Pancreas (tissue), 10 donors: ENCODE measurements around the gene LRRC26. TPM values are rescaled to one million over a fixed set of nuclear protein-coding genes. Genes with fewer than 3 reads are reported as not detected.

ENCODE experiments used
- ATAC-seq, 4 donors: fragments of 200-7000 bp; cut with Tn5 transposase; one replicate each; pipeline versions ENCODE4 v1.8.0 to v1.9.1; 2020; ENCODE audit warnings: mild to moderate bottlenecking in 4 of 4, moderate library complexity in 4 of 4
- DNase-seq, 6 donors: peaks; one replicate each; pipeline ENCODE4 v3.0.0-alpha.2; 2020
- FAIRE-seq: peaks from 2 replicates; lab custom pipeline; 2012; peaks lifted over from hg19 to GRCh38; lab: Jason Lieb, UNC
- H3K27ac ChIP-seq, 4 donors: fragments of 200-600 bp; sonication (generic); 1 replicate in 3 of 4; 2 replicates in 1 of 4; pipeline versions ENCODE4 v1.5.0 to v1.8.0; 2020
- H3K27me3 ChIP-seq, 4 donors: fragments of 200-600 bp; one replicate each; pipeline ENCODE4 v1.8.0; 2021
- H3K36me3 ChIP-seq, 3 donors: fragments of 200-600 bp; sonication (generic) in 1 of 3; one replicate each; pipeline versions ENCODE4 v1.5.0 to v1.8.0; 2020 to 2021
- H3K4me1 ChIP-seq, 3 donors: fragments of 200-600 bp; one replicate each; pipeline ENCODE4 v1.8.0; 2021
- H3K4me3 ChIP-seq, 4 donors: fragments of 200-600 bp; sonication (generic) in 2 of 4; one replicate each; pipeline versions ENCODE4 v1.5.0 to v1.8.0; 2020 to 2021
- H3K9me3 ChIP-seq, 4 donors: fragments of 200-600 bp; one replicate each; pipeline ENCODE4 v1.8.0; 2021
- CTCF ChIP-seq, 4 donors: fragments of 200-600 bp; sonication (generic) in 3 of 4; IDR thresholded peaks; one replicate each; pipeline versions ENCODE4 v1.5.0 to v1.8.0; 2021; ENCODE audit warnings: antibody characterized with exemption in 4 of 4
- WGBS, 2 donors: extraction: QIAGEN DNeasy Blood & Tissue Kit; methylation state at CpG; one replicate each; pipeline ENCODE4 v1.1.7; 2013; 5-methylcytosine and 5-hydroxymethylcytosine counted together
- intact Hi-C, 3 donors: fragments of 100-400 bp; cut with DNase I; formaldehyde crosslinking; loops; one replicate each; pipeline versions ENCODE4 v1.11.1 to v1.14.2; 2022
- polyA plus RNA-seq, 2 donors: library from polyadenylated mRNA; stranded (reverse); fragments of 200-250 nt; gene quantifications; one replicate each; pipeline ENCODE4 v1.2.3, GENCODE V29; 2013
- total RNA-seq, 6 donors: library from RNA; stranded (reverse); fragmentation: NEBNext Ultra II Directional in 4 of 6; extraction: Animal tissue kit (Norgen Biotek cat#: 25700) in 4 of 6; gene quantifications; one replicate each; pipeline versions ENCODE4 v1.2.1 to v1.2.4, GENCODE V29; 2021 to 2023
- donor health status: healthy with polysubstance abuse.
- donor health status: DM: no; HTN: no; CAD: no; lungs with moderate emphysema.
- donor health status: DM: no; HTN: no; CAD: no.
- donor health status: control.
- donor health status: control.
- donor health status: Bipolar disorder and iron deficiency.
- donor health status: DM: yes; HTN: yes; CAD: no.
- donor health status: DM: no; HTN: no; CAD: no.
- donor health status: DM: no; HTN: no; CAD: no.
- donor health status: DM: yes; HTN: yes; CAD: no.

LRRC26 gene
- total and polyA plus RNA-seq, 8 donors: 0.28 to 0.90 (median 0.49) TPM; not detected in 2

GRCh38 chr9:137216188-137216965 is 46.5 kb upstream of the LRRC26 start:
- DNase-seq: peak in 1 of 6 donors; percentile 47
- Histone ChIP-seq H3K27me3 (no peaks in the 10 kb centered on the region), H3K27ac (peak overlapping the region in 1 of 4 donors; percentile 73), H3K9me3 (no peaks in the 10 kb centered on the region), H3K4me1 (peaks cover 0 to 5% (median 0%) of the 10 kb centered on the region in 3 donors), H3K36me3 (no peaks in the 10 kb centered on the region), H3K4me3 (peak overlapping the region in 1 of 4 donors; percentile 46)
- intact Hi-C loops: no loop called here
- TF ChIP-seq CTCF (IDR thresholded peaks at IDR 0.05): no peak
- 92 to 93% methylated on average over 30 of the region's 30 CpGs for WGBS, 2 donors
- FAIRE-seq: no peak
- ATAC-seq: no peak

- TF ChIP-seq CTCF (IDR thresholded peaks at IDR 0.05): no peak
- 91 to 94% methylated on average over 22 of the region's 22 CpGs for WGBS, 2 donors
These were observed 45.5 kb upstream of the LRRC26 start for GRCh38 chr9:137215196-137215986.

GRCh38 chr9:137214620-137215019 is 44.8 kb upstream of the LRRC26 start:
- TF ChIP-seq CTCF (IDR thresholded peaks at IDR 0.05): no peak
- intact Hi-C loops: no loop called here

More at GRCh38 chr9:137215196-137215986, 45.5 kb upstream of the LRRC26 start:
- H3K27ac ChIP-seq: no peak overlapping the region
- no peak overlapping the region for H3K4me3 ChIP-seq
- no peaks in the 10 kb centered on the region for H3K9me3 ChIP-seq
- no peaks in the 10 kb centered on the region for H3K27me3 ChIP-seq
- ATAC-seq: no peak
- peaks cover 0 to 5% (median 0%) of the 10 kb centered on the region in 3 donors for H3K4me1 ChIP-seq
- intact Hi-C loops: no loop called here
- no peak for FAIRE-seq
- no peaks in the 10 kb centered on the region for H3K36me3 ChIP-seq
- DNase-seq: peak in 1 of 6 donors; percentile 51

GRCh38 chr9:137213160-137214060 is 43.6 kb upstream of the LRRC26 start:
- no peak overlapping the region for H3K27ac ChIP-seq
- DNase-seq (peak in 1 of 6 donors; percentile 35), FAIRE-seq (no peak), ATAC-seq (no peak)
- H3K4me1 ChIP-seq: peaks cover 0 to 3% (median 0%) of the 10 kb centered on the region in 3 donors
- no peak overlapping the region for H3K4me3 ChIP-seq
- no peaks in the 10 kb centered on the region for H3K27me3 ChIP-seq
- H3K9me3 ChIP-seq: no peaks in the 10 kb centered on the region
- TF ChIP-seq CTCF (IDR thresholded peaks at IDR 0.05): no peak
- WGBS, 2 donors: 89 to 91% methylated on average over 49 of the region's 49 CpGs
- H3K36me3 ChIP-seq: no peaks in the 10 kb centered on the region
- intact Hi-C loops: no loop called here

More at GRCh38 chr9:137214620-137215019, 44.8 kb upstream of the LRRC26 start:
- Histone ChIP-seq H3K27me3 (no peaks in the 10 kb centered on the region), H3K36me3 (no peaks in the 10 kb centered on the region), H3K27ac (no peak overlapping the region), H3K4me1 (peaks cover 0 to 5% (median 0%) of the 10 kb centered on the region in 3 donors), H3K4me3 (no peak overlapping the region), H3K9me3 (no peaks in the 10 kb centered on the region)
- FAIRE-seq: no peak
- DNase-seq: peak in 1 of 6 donors; percentile 33
- 91 to 97% methylated on average over 19 of the region's 19 CpGs for WGBS, 2 donors
- no peak for ATAC-seq
